ENCODE data around the gene INS. TPM values are rescaled to one million over a fixed set of nuclear protein-coding genes. Genes with fewer than 3 reads are reported as not detected.

Gene INS
- total and polyA plus RNA-seq, 3 donors from 2014 or later: not detected

GRCh38 chr11:2138068-2138430, 23.0 kb downstream of the INS start:
- H3K27ac ChIP-seq: no peak overlapping the region

GRCh38 chr11:2137202-2138067, 23.6 kb downstream of the INS start:
- Histone ChIP-seq H3K27me3 (no peaks in the 10 kb centered on the region), H3K4me1 (peaks cover 6% of the 10 kb centered on the region), H3K36me3 (ENCODE audit: low read depth, missing control alignments) (no peaks in the 10 kb centered on the region), H3K9me3 (no peaks in the 10 kb centered on the region), H3K4me3 (peak overlapping the region; percentile 42 to 57), H3K27ac (no peak overlapping the region)
- no peak for TF ChIP-seq CTCF (IDR thresholded peaks at IDR 0.05)
- no peak for TF ChIP-seq POLR2A (IDR thresholded peaks at IDR 0.05)
- intact Hi-C loops (cut with DNase I; ENCODE audit: low total_unique reads): no loop called here
- WGBS, 2 donors: 1 to 2% methylated on average over 21 to 39 of the region's 50 CpGs
- DNase-seq: peak; percentile 76

More at GRCh38 chr11:2138068-2138430, 23.0 kb downstream of the INS start:
- peak overlapping the region; percentile 42 to 57 for H3K4me3 ChIP-seq
- intact Hi-C loops (cut with DNase I; ENCODE audit: low total_unique reads): no loop called here
- no peaks in the 10 kb centered on the region for H3K27me3 ChIP-seq
- WGBS, 2 donors: 0 to 1% methylated on average over 1 to 30 of the region's 44 CpGs
- TF ChIP-seq CTCF (IDR thresholded peaks at IDR 0.05): no peak
- no peak for TF ChIP-seq POLR2A (IDR thresholded peaks at IDR 0.05)
- no peaks in the 10 kb centered on the region for H3K36me3 ChIP-seq (ENCODE audit: low read depth, missing control alignments)
- no peak for DNase-seq
- no peaks in the 10 kb centered on the region for H3K9me3 ChIP-seq
- peaks cover 6% of the 10 kb centered on the region for H3K4me1 ChIP-seq

GRCh38 chr11:2136952-2137201, 24.1 kb downstream of the INS start:
- H3K4me3 ChIP-seq: peak overlapping the region in 1 of 2 donors; percentile 57
- H3K9me3 ChIP-seq: no peaks in the 10 kb centered on the region
- intact Hi-C loops (cut with DNase I; ENCODE audit: low total_unique reads): no loop called here
- WGBS, 2 donors: 20 to 27% methylated on average over 8 of the region's 8 CpGs
- no peaks in the 10 kb centered on the region for H3K36me3 ChIP-seq (ENCODE audit: low read depth, missing control alignments)
- H3K27me3 ChIP-seq: no peaks in the 10 kb centered on the region
- H3K27ac ChIP-seq: no peak overlapping the region
- no peak for TF ChIP-seq POLR2A (IDR thresholded peaks at IDR 0.05)
- TF ChIP-seq CTCF (IDR thresholded peaks at IDR 0.05): no peak
- no peak for DNase-seq
- H3K4me1 ChIP-seq: peaks cover 6% of the 10 kb centered on the region

GRCh38 chr11:2136209-2136951, 24.6 kb downstream of the INS start:
- intact Hi-C loops (cut with DNase I; ENCODE audit: low total_unique reads): no loop called here
- Histone ChIP-seq H3K27me3 (no peaks in the 10 kb centered on the region), H3K4me3 (peak overlapping the region in 1 of 2 donors; percentile 57), H3K9me3 (no peaks in the 10 kb centered on the region), H3K4me1 (peaks cover 6% of the 10 kb centered on the region), H3K36me3 (ENCODE audit: low read depth, missing control alignments) (no peaks in the 10 kb centered on the region), H3K27ac (no peak overlapping the region)
- no peak for TF ChIP-seq CTCF (IDR thresholded peaks at IDR 0.05)
- no peak for TF ChIP-seq POLR2A (IDR thresholded peaks at IDR 0.05)
- 46 to 56% methylated on average over 18 to 24 of the region's 24 CpGs for WGBS, 2 donors
- DNase-seq: no peak
